PC-3 (cell line): ENCODE measurements around the gene WRNIP1.

ENCODE experiments used
- EZH2 ChIP-seq: fragments of 300-600 bp; sonication (generic); IDR thresholded peaks from one replicate; pipeline ENCODE4 v1.6.1; 2017; ENCODE audit warnings: antibody characterized with exemption, mild to moderate bottlenecking, low read length; ENCODE audit not compliant: unreplicated experiment
- EZH2phosphoT487 ChIP-seq: fragments of 300-600 bp; sonication (generic); IDR thresholded peaks from 2 replicates; pipeline ENCODE4 v1.6.1; 2018; ENCODE audit warnings: mild to moderate bottlenecking, antibody characterized with exemption, low read length, borderline replicate concordance
- TF ChIP-seq, protein P1 (sequence below): fragments of 300-600 bp; sonication (generic); conservative IDR thresholded peaks from 2 replicates; pipeline ENCODE4 v1.5.1; 2017; ENCODE audit warnings: antibody characterized with exemption, low read depth, mild to moderate bottlenecking, low read length

DNA sequence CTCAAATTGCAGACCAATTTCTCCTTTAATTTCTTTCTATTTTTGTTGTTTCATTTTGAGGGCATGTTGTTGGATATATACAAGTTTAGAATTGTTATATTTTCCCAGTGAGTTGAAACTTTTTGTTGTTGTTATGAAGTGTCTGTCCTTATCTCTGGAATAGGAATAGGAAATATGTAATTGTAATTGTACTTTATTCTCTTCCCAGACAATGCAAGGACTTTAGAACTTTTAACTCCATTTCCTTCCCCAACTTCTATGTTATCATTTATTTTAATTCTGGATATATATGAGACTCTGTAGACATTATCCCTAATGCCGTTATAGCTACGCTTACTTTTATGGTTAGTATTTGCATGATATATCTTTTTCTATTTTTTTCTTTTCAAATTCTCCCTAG is 64.1 kb downstream of the WRNIP1 start:
- TF ChIP-seq, protein P1, sequence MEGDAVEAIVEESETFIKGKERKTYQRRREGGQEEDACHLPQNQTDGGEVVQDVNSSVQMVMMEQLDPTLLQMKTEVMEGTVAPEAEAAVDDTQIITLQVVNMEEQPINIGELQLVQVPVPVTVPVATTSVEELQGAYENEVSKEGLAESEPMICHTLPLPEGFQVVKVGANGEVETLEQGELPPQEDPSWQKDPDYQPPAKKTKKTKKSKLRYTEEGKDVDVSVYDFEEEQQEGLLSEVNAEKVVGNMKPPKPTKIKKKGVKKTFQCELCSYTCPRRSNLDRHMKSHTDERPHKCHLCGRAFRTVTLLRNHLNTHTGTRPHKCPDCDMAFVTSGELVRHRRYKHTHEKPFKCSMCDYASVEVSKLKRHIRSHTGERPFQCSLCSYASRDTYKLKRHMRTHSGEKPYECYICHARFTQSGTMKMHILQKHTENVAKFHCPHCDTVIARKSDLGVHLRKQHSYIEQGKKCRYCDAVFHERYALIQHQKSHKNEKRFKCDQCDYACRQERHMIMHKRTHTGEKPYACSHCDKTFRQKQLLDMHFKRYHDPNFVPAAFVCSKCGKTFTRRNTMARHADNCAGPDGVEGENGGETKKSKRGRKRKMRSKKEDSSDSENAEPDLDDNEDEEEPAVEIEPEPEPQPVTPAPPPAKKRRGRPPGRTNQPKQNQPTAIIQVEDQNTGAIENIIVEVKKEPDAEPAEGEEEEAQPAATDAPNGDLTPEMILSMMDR, result no peak
- TF ChIP-seq EZH2, result no peak
- TF ChIP-seq EZH2phosphoT487, result no peak
